K562 (cell line): ENCODE results near the gene CLCN6. TPM values are rescaled to one million over a fixed set of nuclear protein-coding genes. Genes with fewer than 3 reads are reported as not detected.

Source experiments
- CSDE1 ChIP-seq, 2 experiments: fragments of 450-650 bp; IDR thresholded peaks; 2 replicates each; pipeline ENCODE4 v1.6.1; 2016; ENCODE audit warnings: mild to moderate bottlenecking in 1 of 2
- DACH1 ChIP-seq: fragments of 450-650 bp; IDR thresholded peaks from 2 replicates; pipeline ENCODE4 v1.6.1; 2018; ENCODE audit not compliant: partially characterized antibody
- DNMT1 ChIP-seq: fragments of 450-650 bp; IDR thresholded peaks from 2 replicates; pipeline ENCODE4 v1.6.1; 2016; ENCODE audit warnings: antibody characterized with exemption, mild to moderate bottlenecking
- E2F3 ChIP-seq: fragments of 250-450 bp; sonication (Bioruptor Pico); IDR thresholded peaks from 2 replicates; pipeline ENCODE4 v1.4.0; 2020; ENCODE audit warnings: mild to moderate bottlenecking
- ETS2 ChIP-seq: IDR thresholded peaks from 2 replicates; pipeline ENCODE4 v1.6.1; 2016; ENCODE audit warnings: borderline replicate concordance, missing genetic modification characterization, mild to moderate bottlenecking, moderate library complexity, missing compliant biosample characterization; ENCODE audit not compliant: poor library complexity, severe bottlenecking
- FIP1L1 ChIP-seq: fragments of 200-400 bp; formaldehyde crosslinking; IDR thresholded peaks from 2 replicates; pipeline ENCODE4 v1.6.1; 2018; ENCODE audit warnings: mild to moderate bottlenecking, low read depth, low read length; ENCODE audit not compliant: poor library complexity, severe bottlenecking
- HDAC2 ChIP-seq: fragments of 450-650 bp; IDR thresholded peaks from 2 replicates; pipeline ENCODE4 v1.6.1; 2016; ENCODE audit warnings: mild to moderate bottlenecking
- HMG20A ChIP-seq: fragments of 450-650 bp; formaldehyde crosslinking; conservative IDR thresholded peaks from 2 replicates; pipeline ENCODE4 v1.4.0; 2020; ENCODE audit warnings: mild to moderate bottlenecking, mixed read lengths
- MAFF ChIP-seq: IDR thresholded peaks from 2 replicates; pipeline ENCODE4 v1.6.1; 2012; ENCODE audit warnings: low read length, improper control_type of control experiment
- MEF2A ChIP-seq: IDR thresholded peaks from 2 replicates; pipeline ENCODE4 v1.6.1; 2011; ENCODE audit warnings: low read depth, mild to moderate bottlenecking, low read length, moderate library complexity; ENCODE audit not compliant: control insufficient read depth
- MEF2D ChIP-seq: conservative IDR thresholded peaks from 2 replicates; pipeline ENCODE4 v1.6.1; 2016; ENCODE audit warnings: low read depth, missing genetic modification characterization, missing compliant biosample characterization
- PCBP1 ChIP-seq: fragments of 200-400 bp; formaldehyde crosslinking; IDR thresholded peaks from 2 replicates; pipeline ENCODE4 v1.6.1; 2018; ENCODE audit warnings: mild to moderate bottlenecking, low read depth, low read length; ENCODE audit not compliant: poor library complexity, severe bottlenecking
- PHB2 ChIP-seq: fragments of 450-650 bp; IDR thresholded peaks from 2 replicates; pipeline ENCODE4 v1.6.1; 2017; ENCODE audit warnings: low read depth
- POLR3G ChIP-seq: IDR thresholded peaks from 2 replicates; pipeline ENCODE4 v1.6.1; 2011; ENCODE audit not compliant: insufficient read length, insufficient replicate concordance; ENCODE audit errors: extremely low read depth
- SIX5 ChIP-seq, 2 experiments: IDR thresholded peaks; 2 replicates each; pipeline ENCODE4 v1.6.1; 2011; ENCODE audit warnings: low read length in 2 of 2, borderline replicate concordance in 1 of 2, low read depth in 1 of 2, mild to moderate bottlenecking in 1 of 2, moderate library complexity in 1 of 2; ENCODE audit not compliant: insufficient read depth in 1 of 2
- TAL1 ChIP-seq: fragments of 450-650 bp; IDR thresholded peaks from 2 replicates; pipeline ENCODE4 v1.6.1; 2016; ENCODE audit warnings: mild to moderate bottlenecking
- ZBTB1 ChIP-seq: sonication (generic); formaldehyde crosslinking; IDR thresholded peaks from 2 replicates; pipeline ENCODE4 v1.8.1; 2023; ENCODE audit warnings: missing genetic modification reagents, low read depth, mild to moderate bottlenecking, borderline replicate concordance
- ZC3H8 ChIP-seq: fragments of 450-650 bp; IDR thresholded peaks from 2 replicates; pipeline ENCODE4 v1.6.1; 2017
- ZEB2 ChIP-seq: fragments of 450-650 bp; IDR thresholded peaks from 2 replicates; pipeline ENCODE4 v1.6.1; 2016
- ZKSCAN1 ChIP-seq: fragments of 150-350 bp; IDR thresholded peaks from 2 replicates; pipeline ENCODE4 v1.6.1; 2016; ENCODE audit warnings: low read depth, low read length
- ZNF143 ChIP-seq: sonication (generic); formaldehyde crosslinking; IDR thresholded peaks from 2 replicates; pipeline ENCODE4 v1.9.0; 2022; ENCODE audit warnings: mild to moderate bottlenecking, missing genetic modification reagents
- ZNF175 ChIP-seq: fragments of 200-800 bp; sonication (Bioruptor generic); IDR thresholded peaks from 2 replicates; pipeline ENCODE4 v1.6.1; 2016; ENCODE audit warnings: low read depth, mild to moderate bottlenecking, missing genetic modification characterization, missing compliant biosample characterization
- ZNF263 ChIP-seq: sonication (generic); formaldehyde crosslinking; IDR thresholded peaks from 2 replicates; pipeline ENCODE4 v1.8.0; 2022; ENCODE audit warnings: mild to moderate bottlenecking, missing genetic modification reagents, borderline replicate concordance
- polyA plus RNA-seq, 8 experiments: library from polyadenylated mRNA; depleted of rRNA in 4 of 8; stranded (reverse) in 5 of 8; unstranded in 3 of 8; fragments of >200 nt; fragmentation: Nextera tagmentation in 2 of 8; fragmentation: Illumina TruSeq in 1 of 8; extraction: Ambion mirVana in 2 of 8; extraction: Trizol in 1 of 8; gene quantifications; 2 replicates each; pipeline versions ENCODE4 v1.2.1 to v1.2.3, GENCODE V29; 2011 to 2014; ENCODE audit warnings: inconsistent platforms in 1 of 8, missing spikeins in 1 of 8
- total RNA-seq, 7 experiments: library from RNA; depleted of rRNA in 6 of 7; stranded (reverse); fragments of >200 nt in 6 of 7; fragmentation: Illumina TruSeq in 2 of 7; extraction: Trizol in 2 of 7; gene quantifications; 2 replicates each; pipeline versions ENCODE4 v1.2.1 to v1.2.3, GENCODE V29; 2011 to 2021; ENCODE audit warnings: low replicate concordance in 1 of 7
- TF ChIP-seq, protein P1 (sequence below): fragments of 250-450 bp; sonication (Bioruptor Pico); IDR thresholded peaks from 2 replicates; pipeline ENCODE4 v1.8.0; 2022; ENCODE audit warnings: inconsistent platforms, mild to moderate bottlenecking, moderate library complexity, borderline replicate concordance
- TF ChIP-seq, protein P2 (sequence below): sonication (generic); formaldehyde crosslinking; IDR thresholded peaks from 2 replicates; pipeline ENCODE4 v1.8.0; 2022; ENCODE audit warnings: missing genetic modification reagents, mild to moderate bottlenecking, moderate library complexity, borderline replicate concordance
- TF ChIP-seq, protein P3 (sequence below): fragments of 450-650 bp; conservative IDR thresholded peaks from 2 replicates; pipeline ENCODE4 v1.6.1; 2016; ENCODE audit warnings: missing genetic modification characterization, low read depth, mild to moderate bottlenecking, control low read depth, missing compliant biosample characterization
- TF ChIP-seq, protein P4 (sequence below): fragments of 250-450 bp; sonication (Bioruptor Pico); IDR thresholded peaks from 2 replicates; pipeline ENCODE4 v1.8.0; 2021; ENCODE audit warnings: moderate library complexity, mild to moderate bottlenecking, inconsistent platforms

CLCN6 gene
- total and polyA plus RNA-seq, 9 of the 15 experiments (the other 6 are each of a cell fraction or from before 2014, with no cell fraction given) = 2.0 to 21.8 (median 13.6) TPM

DNA sequence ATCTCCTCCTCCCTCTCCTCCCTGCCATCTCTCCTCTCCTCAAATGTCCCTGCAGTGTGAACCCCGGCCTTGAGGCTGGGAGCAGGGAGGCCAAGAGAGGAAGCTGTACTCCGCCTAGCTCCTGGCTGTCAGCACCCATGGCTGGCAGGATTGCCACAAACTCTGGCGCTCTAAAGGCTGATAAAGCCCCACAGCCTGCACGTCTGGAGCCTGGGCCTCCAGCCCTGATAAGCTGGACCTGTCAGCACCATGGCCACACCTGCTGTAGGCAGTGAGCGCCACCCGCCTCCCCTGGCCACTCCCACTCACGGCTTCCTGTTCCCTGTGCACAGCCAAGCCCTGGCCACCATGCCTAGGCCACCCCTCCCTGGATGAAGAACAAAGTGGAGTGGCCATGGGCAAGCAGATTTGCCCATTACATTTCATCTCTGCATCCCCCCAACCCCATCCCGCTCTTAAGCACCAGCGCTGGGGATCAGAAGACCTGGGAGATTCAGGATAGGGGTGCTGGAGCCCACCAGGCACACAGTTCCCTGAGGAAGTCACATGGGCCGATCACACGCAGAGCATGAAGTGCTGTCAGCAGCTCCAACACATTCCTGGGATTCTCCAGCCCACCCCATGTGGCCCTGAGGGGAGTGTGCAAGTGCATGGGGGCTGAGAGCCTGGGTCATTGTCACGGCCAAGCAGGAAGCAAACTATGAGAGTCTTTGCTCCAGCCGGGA, 77.0 kb downstream of the CLCN6 start (continued):
- TF ChIP-seq, protein P1, sequence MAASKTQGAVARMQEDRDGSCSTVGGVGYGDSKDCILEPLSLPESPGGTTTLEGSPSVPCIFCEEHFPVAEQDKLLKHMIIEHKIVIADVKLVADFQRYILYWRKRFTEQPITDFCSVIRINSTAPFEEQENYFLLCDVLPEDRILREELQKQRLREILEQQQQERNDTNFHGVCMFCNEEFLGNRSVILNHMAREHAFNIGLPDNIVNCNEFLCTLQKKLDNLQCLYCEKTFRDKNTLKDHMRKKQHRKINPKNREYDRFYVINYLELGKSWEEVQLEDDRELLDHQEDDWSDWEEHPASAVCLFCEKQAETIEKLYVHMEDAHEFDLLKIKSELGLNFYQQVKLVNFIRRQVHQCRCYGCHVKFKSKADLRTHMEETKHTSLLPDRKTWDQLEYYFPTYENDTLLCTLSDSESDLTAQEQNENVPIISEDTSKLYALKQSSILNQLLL (CRISPR knock-in tag) = no peak
- TF ChIP-seq HDAC2 (peak; percentile 82; the same call in 1 of the 2 replicates), DACH1 (no peak), ZNF143 (CRISPR knock-in tag) (no peak), SIX5 (IDR thresholded peaks at IDR 0.05; ENCODE audit: borderline replicate concordance in 1 of 2, insufficient read depth in 1 of 2, low read depth in 1 of 2, low read length in 2 of 2) (no peak), PCBP1 (no peak), DNMT1 (no peak), ZNF175 (CRISPR knock-in tag) (peak; percentile 96), ZNF263 (CRISPR knock-in tag) (no peak), HMG20A (CRISPR knock-in tag) (no peak), MEF2D (peak; percentile 68; the same call in 1 of the 2 replicates), E2F3 (CRISPR knock-in tag) (peak; percentile 80), CSDE1 (IDR thresholded peaks at IDR 0.05) (no peak), ZKSCAN1 (peak; percentile 91), ZC3H8 (no peak), ZEB2 (peak; percentile 92), TAL1 (peak; percentile 94), ZBTB1 (CRISPR knock-in tag) (no peak), MEF2A (no peak), PHB2 (0 out of 2 replicates have a peak, but pooled peaks have one; percentile 9), ETS2 (no peak), MAFF (no peak), FIP1L1 (no peak), POLR3G (no peak)
- TF ChIP-seq, protein P2, sequence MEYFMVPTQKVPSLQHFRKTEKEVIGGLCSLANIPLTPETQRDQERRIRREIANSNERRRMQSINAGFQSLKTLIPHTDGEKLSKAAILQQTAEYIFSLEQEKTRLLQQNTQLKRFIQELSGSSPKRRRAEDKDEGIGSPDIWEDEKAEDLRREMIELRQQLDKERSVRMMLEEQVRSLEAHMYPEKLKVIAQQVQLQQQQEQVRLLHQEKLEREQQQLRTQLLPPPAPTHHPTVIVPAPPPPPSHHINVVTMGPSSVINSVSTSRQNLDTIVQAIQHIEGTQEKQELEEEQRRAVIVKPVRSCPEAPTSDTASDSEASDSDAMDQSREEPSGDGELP (CRISPR knock-in tag) = peak; percentile 96
- TF ChIP-seq, protein P3, sequence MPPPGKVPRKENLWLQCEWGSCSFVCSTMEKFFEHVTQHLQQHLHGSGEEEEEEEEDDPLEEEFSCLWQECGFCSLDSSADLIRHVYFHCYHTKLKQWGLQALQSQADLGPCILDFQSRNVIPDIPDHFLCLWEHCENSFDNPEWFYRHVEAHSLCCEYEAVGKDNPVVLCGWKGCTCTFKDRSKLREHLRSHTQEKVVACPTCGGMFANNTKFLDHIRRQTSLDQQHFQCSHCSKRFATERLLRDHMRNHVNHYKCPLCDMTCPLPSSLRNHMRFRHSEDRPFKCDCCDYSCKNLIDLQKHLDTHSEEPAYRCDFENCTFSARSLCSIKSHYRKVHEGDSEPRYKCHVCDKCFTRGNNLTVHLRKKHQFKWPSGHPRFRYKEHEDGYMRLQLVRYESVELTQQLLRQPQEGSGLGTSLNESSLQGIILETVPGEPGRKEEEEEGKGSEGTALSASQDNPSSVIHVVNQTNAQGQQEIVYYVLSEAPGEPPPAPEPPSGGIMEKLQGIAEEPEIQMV (tag) = no peak
- TF ChIP-seq, protein P4, sequence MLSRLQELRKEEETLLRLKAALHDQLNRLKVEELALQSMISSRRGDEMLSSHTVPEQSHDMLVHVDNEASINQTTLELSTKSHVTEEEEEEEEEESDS (CRISPR knock-in tag) = no peak
